Measurements from ENCODE around the gene MAPK14.

MAPK14 gene

GRCh38 chr6:36116066-36116864, 88.7 kb downstream of the MAPK14 start:
- TF ChIP-seq EZH2 (IDR thresholded peaks at IDR 0.05) (no peak), POLR2AphosphoS5 (IDR thresholded peaks at IDR 0.05; ENCODE audit: borderline replicate concordance, low read depth, low read length) (no peak), FOXP2 (optimal IDR thresholded peaks at IDR 0.05; ENCODE audit: control extremely low read depth, extremely low read length, insufficient read depth) (no peak)
- H3K4me3 ChIP-seq: no peak overlapping the region
- no peak for DNase-seq (ENCODE audit: low read depth, low spot score)
- no peaks in the 10 kb centered on the region; the same call in 1 of the 2 replicates for H3K36me3 ChIP-seq (ENCODE audit: insufficient read depth, low read length)
- H3K9me3 ChIP-seq (ENCODE audit: low read depth, low read length): no peaks in the 10 kb centered on the region
- no peak overlapping the region for H3K27ac ChIP-seq
- H3K9ac ChIP-seq (ENCODE audit: insufficient read length): no peak overlapping the region

- no peaks in the 10 kb centered on the region for H3K36me3 ChIP-seq (ENCODE audit: insufficient read depth, low read length)
- H3K4me3 ChIP-seq: no peak overlapping the region
- no peak for DNase-seq (ENCODE audit: low read depth, low spot score)
- TF ChIP-seq POLR2AphosphoS5 (IDR thresholded peaks at IDR 0.05; ENCODE audit: borderline replicate concordance, low read depth, low read length) (no peak), FOXP2 (optimal IDR thresholded peaks at IDR 0.05; ENCODE audit: control extremely low read depth, extremely low read length, insufficient read depth) (no peak), EZH2 (IDR thresholded peaks at IDR 0.05) (no peak)
- no peak overlapping the region for H3K27ac ChIP-seq
- H3K9me3 ChIP-seq (ENCODE audit: low read depth, low read length): no peaks in the 10 kb centered on the region
- no peak overlapping the region for H3K9ac ChIP-seq (ENCODE audit: insufficient read length)
Measured at GRCh38 chr6:36116943-36117342, 89.3 kb downstream of the MAPK14 start.

- no peak overlapping the region for H3K9ac ChIP-seq (ENCODE audit: insufficient read length)
- no peak for TF ChIP-seq POLR2AphosphoS5 (IDR thresholded peaks at IDR 0.05; ENCODE audit: borderline replicate concordance, low read depth, low read length)
- TF ChIP-seq EZH2 (IDR thresholded peaks at IDR 0.05): no peak
- no peak for TF ChIP-seq FOXP2 (optimal IDR thresholded peaks at IDR 0.05; ENCODE audit: control extremely low read depth, extremely low read length, insufficient read depth)
- H3K9me3 ChIP-seq (ENCODE audit: low read depth, low read length): no peaks in the 10 kb centered on the region
- DNase-seq (ENCODE audit: low read depth, low spot score): no peak
- no peaks in the 10 kb centered on the region for H3K36me3 ChIP-seq (ENCODE audit: insufficient read depth, low read length)
- H3K4me3 ChIP-seq: no peak overlapping the region
- H3K27ac ChIP-seq: no peak overlapping the region
Measured at GRCh38 chr6:36117658-36118549, 90.3 kb downstream of the MAPK14 start.

- Histone ChIP-seq H3K9me3 (ENCODE audit: low read depth, low read length) (no peaks in the 10 kb centered on the region), H3K27ac (no peak overlapping the region), H3K4me3 (no peak overlapping the region), H3K36me3 (ENCODE audit: insufficient read depth, low read length) (no peaks in the 10 kb centered on the region), H3K9ac (ENCODE audit: insufficient read length) (no peak overlapping the region)
- TF ChIP-seq FOXP2 (optimal IDR thresholded peaks at IDR 0.05; ENCODE audit: control extremely low read depth, extremely low read length, insufficient read depth) (no peak), POLR2AphosphoS5 (IDR thresholded peaks at IDR 0.05; ENCODE audit: borderline replicate concordance, low read depth, low read length) (no peak), EZH2 (IDR thresholded peaks at IDR 0.05) (no peak)
- no peak for DNase-seq (ENCODE audit: low read depth, low spot score)
Measured at GRCh38 chr6:36118550-36119107, 91.0 kb downstream of the MAPK14 start.

- TF ChIP-seq FOXP2 (optimal IDR thresholded peaks at IDR 0.05; ENCODE audit: control extremely low read depth, extremely low read length, insufficient read depth) (no peak), EZH2 (IDR thresholded peaks at IDR 0.05) (no peak), POLR2AphosphoS5 (IDR thresholded peaks at IDR 0.05; ENCODE audit: borderline replicate concordance, low read depth, low read length) (no peak)
- no peaks in the 10 kb centered on the region for H3K9me3 ChIP-seq (ENCODE audit: low read depth, low read length)
- no peak overlapping the region for H3K4me3 ChIP-seq
- no peaks in the 10 kb centered on the region for H3K36me3 ChIP-seq (ENCODE audit: insufficient read depth, low read length)
- H3K27ac ChIP-seq: no peak overlapping the region
- DNase-seq (ENCODE audit: low read depth, low spot score): no peak
- H3K9ac ChIP-seq (ENCODE audit: insufficient read length): no peak overlapping the region
Measured at GRCh38 chr6:36119209-36119608, 91.6 kb downstream of the MAPK14 start.

- H3K4me3 ChIP-seq: no peak overlapping the region
- no peak for DNase-seq (ENCODE audit: low read depth, low spot score)
- H3K27ac ChIP-seq: no peak overlapping the region
- no peak overlapping the region for H3K9ac ChIP-seq (ENCODE audit: insufficient read length)
- H3K36me3 ChIP-seq (ENCODE audit: insufficient read depth, low read length): no peaks in the 10 kb centered on the region
- H3K9me3 ChIP-seq (ENCODE audit: low read depth, low read length): no peaks in the 10 kb centered on the region
- TF ChIP-seq EZH2 (IDR thresholded peaks at IDR 0.05) (no peak), POLR2AphosphoS5 (IDR thresholded peaks at IDR 0.05; ENCODE audit: borderline replicate concordance, low read depth, low read length) (no peak), FOXP2 (optimal IDR thresholded peaks at IDR 0.05; ENCODE audit: control extremely low read depth, extremely low read length, insufficient read depth) (no peak)
Measured at GRCh38 chr6:36120018-36120417, 92.4 kb downstream of the MAPK14 start.

GRCh38 chr6:36120539-36120938, 92.9 kb downstream of the MAPK14 start:
- TF ChIP-seq EZH2 (IDR thresholded peaks at IDR 0.05) (no peak), FOXP2 (optimal IDR thresholded peaks at IDR 0.05; ENCODE audit: control extremely low read depth, extremely low read length, insufficient read depth) (no peak), POLR2AphosphoS5 (IDR thresholded peaks at IDR 0.05; ENCODE audit: borderline replicate concordance, low read depth, low read length) (no peak)
- H3K36me3 ChIP-seq (ENCODE audit: insufficient read depth, low read length): no peaks in the 10 kb centered on the region
- no peak overlapping the region for H3K9ac ChIP-seq (ENCODE audit: insufficient read length)
- H3K4me3 ChIP-seq: no peak overlapping the region
- H3K9me3 ChIP-seq (ENCODE audit: low read depth, low read length): no peaks in the 10 kb centered on the region
- no peak overlapping the region for H3K27ac ChIP-seq
- no peak for DNase-seq (ENCODE audit: low read depth, low spot score)

Measured in SK-N-MC (cell line).